ENCODE data around the gene SPRN.
"Not testable (repeated sequence)": the region's sequence is repeated elsewhere in the genome, so short reads cannot be mapped to it uniquely, and the experiment has no call there.

The SPRN gene

GRCh38 chr10:133383551-133383950 is 40.9 kb downstream of the SPRN start:
- DNase-seq = no peak

- DNase-seq = no peak
These were observed 43.4 kb downstream of the SPRN start for GRCh38 chr10:133381036-133381435.

- no peak for DNase-seq
These were observed 44.4 kb downstream of the SPRN start for GRCh38 chr10:133379801-133380666.

- DNase-seq = peak; percentile 73
These were observed 45.1 kb downstream of the SPRN start, which contains the start of gene PAOX for GRCh38 chr10:133379152-133379800. PAOX (plus strand) TSS chr10:133379262; CDS start chr10:133379317, 55 bp downstream.

GRCh38 chr10:133378251-133379096 is 46.0 kb downstream of the SPRN start:
- peak; percentile 64 for DNase-seq

- DNase-seq = no peak
These were observed 46.6 kb downstream of the SPRN start for GRCh38 chr10:133377818-133378250.

GRCh38 chr10:133377025-133377817 is 47.2 kb downstream of the SPRN start:
- DNase-seq = no peak

- DNase-seq = not testable (repeated sequence)
These were observed 48.2 kb downstream of the SPRN start for GRCh38 chr10:133376183-133376582.

GRCh38 chr10:133375357-133376115 is 48.9 kb downstream of the SPRN start:
- no peak for DNase-seq

GRCh38 chr10:133373174-133374090 is 51.0 kb downstream of the SPRN start, which contains the start of gene ECHS1:
ECHS1 (minus strand) TSS chr10:133373354; CDS start chr10:133373333, 21 bp downstream.
- DNase-seq = peak; percentile 94

- DNase-seq = no peak
These were observed 51.9 kb downstream of the SPRN start for GRCh38 chr10:133372507-133372906.
